ENCODE measurements around the gene MYOG. TPM values are rescaled to one million over a fixed set of nuclear protein-coding genes. Genes with fewer than 3 reads are reported as not detected.

MYOG gene
- polyA plus RNA-seq, 3 donors, result not detected

DNA sequence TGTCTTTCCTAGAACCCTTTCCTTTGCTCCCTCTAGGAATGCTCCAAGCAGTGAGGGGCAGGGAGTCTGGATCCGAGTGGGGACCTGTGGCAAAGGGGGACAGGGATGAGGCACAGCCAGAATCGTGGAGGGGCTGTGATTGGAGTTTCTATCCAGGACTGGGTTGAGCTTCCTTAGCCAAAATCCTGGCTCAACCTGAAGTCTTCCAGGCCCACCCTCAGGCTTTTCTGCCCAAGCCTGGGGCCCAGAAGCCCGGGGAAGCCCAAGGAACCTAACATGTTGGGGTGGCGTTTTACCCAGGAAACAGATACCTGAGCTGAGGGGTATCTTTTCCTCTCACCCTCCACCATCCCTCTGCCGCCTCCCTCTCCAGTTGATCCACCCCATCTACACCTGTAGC, 5.4 kb downstream of the MYOG start:
- H3K36me3 ChIP-seq (replicated peaks in 1 of 2; ENCODE audit: control insufficient read depth in 1 of 2, insufficient read depth in 2 of 2, low read length in 2 of 2), result no peaks in the 10 kb centered on the region
- H3K4me3 Mint-ChIP-seq, result no peak overlapping the region
- peaks cover 2% of the 10 kb centered on the region for H3K79me2 ChIP-seq (ENCODE audit: insufficient read depth, low read length)
- no peak overlapping the region for H3K4me3 ChIP-seq (replicated peaks in 1 of 3; ENCODE audit: low read depth in 2 of 3, low read length in 3 of 3)
- intact Hi-C loops (cut with micrococcal nuclease), result no loop called here
- H3K27me3 ChIP-seq (ENCODE audit: control insufficient read depth in 2 of 2, insufficient read depth in 2 of 2, low read length in 2 of 2), result no peaks in the 10 kb centered on the region
- H3K4me2 ChIP-seq (replicated peaks; ENCODE audit: extremely low read depth, low read length, poor library complexity, severe bottlenecking), result no peak overlapping the region
- no peaks in the 10 kb centered on the region for H3K9me3 ChIP-seq (replicated peaks in 1 of 2; ENCODE audit: control insufficient read depth in 1 of 2, insufficient read depth in 1 of 2, low read length in 2 of 2)
- TF ChIP-seq, protein P1, sequence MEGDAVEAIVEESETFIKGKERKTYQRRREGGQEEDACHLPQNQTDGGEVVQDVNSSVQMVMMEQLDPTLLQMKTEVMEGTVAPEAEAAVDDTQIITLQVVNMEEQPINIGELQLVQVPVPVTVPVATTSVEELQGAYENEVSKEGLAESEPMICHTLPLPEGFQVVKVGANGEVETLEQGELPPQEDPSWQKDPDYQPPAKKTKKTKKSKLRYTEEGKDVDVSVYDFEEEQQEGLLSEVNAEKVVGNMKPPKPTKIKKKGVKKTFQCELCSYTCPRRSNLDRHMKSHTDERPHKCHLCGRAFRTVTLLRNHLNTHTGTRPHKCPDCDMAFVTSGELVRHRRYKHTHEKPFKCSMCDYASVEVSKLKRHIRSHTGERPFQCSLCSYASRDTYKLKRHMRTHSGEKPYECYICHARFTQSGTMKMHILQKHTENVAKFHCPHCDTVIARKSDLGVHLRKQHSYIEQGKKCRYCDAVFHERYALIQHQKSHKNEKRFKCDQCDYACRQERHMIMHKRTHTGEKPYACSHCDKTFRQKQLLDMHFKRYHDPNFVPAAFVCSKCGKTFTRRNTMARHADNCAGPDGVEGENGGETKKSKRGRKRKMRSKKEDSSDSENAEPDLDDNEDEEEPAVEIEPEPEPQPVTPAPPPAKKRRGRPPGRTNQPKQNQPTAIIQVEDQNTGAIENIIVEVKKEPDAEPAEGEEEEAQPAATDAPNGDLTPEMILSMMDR (IDR thresholded peaks at IDR 0.05), result no peak
- WGBS (ENCODE audit: insufficient coverage), result 100% methylated on average over 1 of the region's 5 CpGs
- no peak overlapping the region for H2AFZ ChIP-seq (ENCODE audit: insufficient read depth, low read depth, low read length, poor library complexity, severe bottlenecking)
- peaks cover 23 to 37% of the 10 kb centered on the region in 2 donors for H3K4me1 ChIP-seq (ENCODE audit: control insufficient read depth in 1 of 2, insufficient read depth in 2 of 2, low read length in 2 of 2)
- H3K27ac ChIP-seq (ENCODE audit: low read depth in 1 of 2, low read length in 2 of 2), result no peak overlapping the region
- peaks cover 48% of the 10 kb centered on the region for H3K4me1 Mint-ChIP-seq
- H3K9ac ChIP-seq (ENCODE audit: insufficient read depth, low read length, poor library complexity, severe bottlenecking), result no peak overlapping the region
- H3K27me3 Mint-ChIP-seq (ENCODE audit: low read depth in 3 of 3), result peaks cover 0 to 5% (median 3%) of the 10 kb centered on the region in 3 donors
- DNase-seq, result no peak
- H3K9me3 Mint-ChIP-seq, result peaks cover 0 to 2% (median 0%) of the 10 kb centered on the region in 7 donors
- no peaks in the 10 kb centered on the region for H4K20me1 ChIP-seq (ENCODE audit: insufficient read depth, low read length)
- H3K36me3 Mint-ChIP-seq, result peaks cover 11 to 16% of the 10 kb centered on the region in 2 donors
- H3K27ac Mint-ChIP-seq, result peak overlapping the region in 1 of 7 donors; percentile 24

DNA sequence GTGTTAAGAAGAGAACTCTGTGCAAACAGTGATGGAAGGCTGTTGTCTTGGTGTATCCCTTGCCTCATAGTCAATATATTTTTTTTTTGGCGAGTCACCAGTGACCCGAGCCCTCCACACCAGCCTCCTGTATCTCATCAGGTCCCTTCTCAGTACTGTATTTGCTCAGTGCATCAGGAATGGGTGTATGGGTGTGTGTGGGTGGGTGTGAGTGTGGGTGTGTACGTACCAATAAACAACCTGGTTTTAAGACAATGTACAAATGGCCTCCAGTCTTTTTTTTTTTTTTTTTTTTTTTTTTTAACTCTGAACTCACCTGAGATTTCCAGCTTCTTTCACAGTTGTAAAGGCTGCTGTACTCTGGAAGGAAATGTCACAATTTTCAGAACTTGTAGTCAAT, 7.3 kb downstream of the MYOG start:
- intact Hi-C loops (cut with micrococcal nuclease), result no loop called here
- H4K20me1 ChIP-seq (ENCODE audit: insufficient read depth, low read length), result no peaks in the 10 kb centered on the region
- no peak overlapping the region for H3K9ac ChIP-seq (ENCODE audit: insufficient read depth, low read length, poor library complexity, severe bottlenecking)
- no peaks in the 10 kb centered on the region for H3K36me3 ChIP-seq (replicated peaks in 1 of 2; ENCODE audit: control insufficient read depth in 1 of 2, insufficient read depth in 2 of 2, low read length in 2 of 2)
- Mint-ChIP-seq H3K27me3 (ENCODE audit: low read depth in 3 of 3) (peaks cover 0 to 6% (median 5%) of the 10 kb centered on the region in 3 donors), H3K4me3 (no peak overlapping the region), H3K36me3 (peaks cover 16 to 26% of the 10 kb centered on the region in 2 donors), H3K27ac (peak overlapping the region in 1 of 7 donors; percentile 6), H3K9me3 (peaks cover 0 to 2% (median 0%) of the 10 kb centered on the region in 7 donors), H3K4me1 (peaks cover 51% of the 10 kb centered on the region)
- H3K27me3 ChIP-seq (ENCODE audit: control insufficient read depth in 2 of 2, insufficient read depth in 2 of 2, low read length in 2 of 2), result no peaks in the 10 kb centered on the region
- H3K4me2 ChIP-seq (replicated peaks; ENCODE audit: extremely low read depth, low read length, poor library complexity, severe bottlenecking), result no peak overlapping the region
- no peak for DNase-seq
- no peaks in the 10 kb centered on the region for H3K9me3 ChIP-seq (replicated peaks in 1 of 2; ENCODE audit: control insufficient read depth in 1 of 2, insufficient read depth in 1 of 2, low read length in 2 of 2)
- H3K79me2 ChIP-seq (ENCODE audit: insufficient read depth, low read length), result peaks cover 5% of the 10 kb centered on the region
- peaks cover 34 to 37% of the 10 kb centered on the region in 2 donors for H3K4me1 ChIP-seq (ENCODE audit: control insufficient read depth in 1 of 2, insufficient read depth in 2 of 2, low read length in 2 of 2)
- no peak overlapping the region for H3K4me3 ChIP-seq (replicated peaks in 1 of 3; ENCODE audit: low read depth in 2 of 3, low read length in 3 of 3)
- no CpG with 5 or more reads among the region's 3 CpGs for WGBS (ENCODE audit: insufficient coverage)
- H3K27ac ChIP-seq (ENCODE audit: low read depth in 1 of 2, low read length in 2 of 2), result no peak overlapping the region
- TF ChIP-seq, protein P1 (IDR thresholded peaks at IDR 0.05), result no peak
- H2AFZ ChIP-seq (ENCODE audit: insufficient read depth, low read depth, low read length, poor library complexity, severe bottlenecking), result no peak overlapping the region
